Calu3 (cell line): ENCODE results near the gene ZNF716. TPM values are rescaled to one million over a fixed set of nuclear protein-coding genes. Genes with fewer than 3 reads are reported as not detected.

Experiments
- BruUV-seq: library from RNA; stranded (reverse); fragments of 400-500 nt; replicated peaks from 2 replicates; lab custom pipeline; 2021; lab: Mats Ljungman, UMichigan
- CTCF ChIA-PET: fragments of 300-600 bp; sonication (Branson Sonifier 250); formaldehyde crosslinking; loops from one replicate; lab custom pipeline; 2022; ENCODE audit warnings: antibody characterized with exemption; lab: Charles Lee
- DNase-seq: peaks from one replicate; pipeline ENCODE4 v3.0.0; 2022
- H3K27ac Mint-ChIP-seq: one replicate; pipeline ENCODE4 v1.8.0; 2022; ENCODE audit warnings: mixed read lengths; ENCODE audit not compliant: unreplicated experiment
- H3K27me3 Mint-ChIP-seq: one replicate; pipeline ENCODE4 v1.8.0; 2022; ENCODE audit warnings: mixed read lengths; ENCODE audit not compliant: unreplicated experiment
- H3K36me3 Mint-ChIP-seq: one replicate; pipeline ENCODE4 v1.8.0; 2022; ENCODE audit warnings: mild to moderate bottlenecking, moderate library complexity, mixed read lengths; ENCODE audit not compliant: insufficient read depth, unreplicated experiment
- H3K4me1 Mint-ChIP-seq: one replicate; pipeline ENCODE4 v1.8.0; 2022; ENCODE audit warnings: mild to moderate bottlenecking, low read depth, mixed read lengths; ENCODE audit not compliant: unreplicated experiment
- H3K4me3 Mint-ChIP-seq: one replicate; pipeline ENCODE4 v1.8.0; 2022; ENCODE audit warnings: mild to moderate bottlenecking, low read depth, moderate library complexity, mixed read lengths; ENCODE audit not compliant: unreplicated experiment
- H3K9me3 Mint-ChIP-seq: one replicate; pipeline ENCODE4 v1.8.0; 2022; ENCODE audit warnings: low read depth, mixed read lengths; ENCODE audit not compliant: unreplicated experiment
- intact Hi-C: fragments of 100-400 bp; cut with micrococcal nuclease; formaldehyde crosslinking; loops from one replicate; pipeline ENCODE4 v1.10.0; 2022; ENCODE audit not compliant: unreplicated experiment
- total RNA-seq: library from RNA; stranded (reverse); gene quantifications from 2 replicates; pipeline ENCODE4 v1.2.3, GENCODE V29; 2022
- TF ChIP-seq, protein P1 (sequence below): fragments of 200-600 bp; IDR thresholded peaks from one replicate; pipeline ENCODE4 v1.8.0; 2022; ENCODE audit warnings: antibody characterized with exemption; ENCODE audit not compliant: unreplicated experiment

The ZNF716 gene
- total RNA-seq, 1 experiment from 2014 or later: not detected

DNA sequence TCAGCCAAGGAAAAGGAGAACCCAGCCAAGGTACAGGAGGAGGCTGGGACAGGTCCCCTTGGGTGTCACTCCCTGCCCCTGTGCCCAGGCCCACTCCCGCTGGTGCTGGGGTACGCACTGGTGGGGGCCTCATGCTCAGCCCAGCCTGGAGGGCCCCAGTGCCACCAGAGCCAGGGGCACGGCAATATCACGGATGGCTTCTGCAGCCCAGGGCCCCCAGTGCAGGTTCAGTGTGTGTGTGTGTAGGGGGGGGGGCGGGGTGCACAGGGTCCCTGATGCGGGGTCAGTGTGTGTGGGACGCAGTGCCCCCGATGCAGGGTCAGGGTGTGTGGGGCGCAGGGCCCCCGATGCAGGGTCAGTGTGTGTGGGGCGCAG lies 23.4 kb upstream of the ZNF716 start:
- no peaks in the 10 kb centered on the region for H3K4me1 Mint-ChIP-seq
- intact Hi-C loops: no loop called here
- H3K27ac Mint-ChIP-seq: no peak overlapping the region
- no peak overlapping the region for H3K4me3 Mint-ChIP-seq
- BruUV-seq: no TSS peak
- CTCF ChIA-PET: no interaction called here
- DNase-seq: no peak
- TF ChIP-seq, protein P1, sequence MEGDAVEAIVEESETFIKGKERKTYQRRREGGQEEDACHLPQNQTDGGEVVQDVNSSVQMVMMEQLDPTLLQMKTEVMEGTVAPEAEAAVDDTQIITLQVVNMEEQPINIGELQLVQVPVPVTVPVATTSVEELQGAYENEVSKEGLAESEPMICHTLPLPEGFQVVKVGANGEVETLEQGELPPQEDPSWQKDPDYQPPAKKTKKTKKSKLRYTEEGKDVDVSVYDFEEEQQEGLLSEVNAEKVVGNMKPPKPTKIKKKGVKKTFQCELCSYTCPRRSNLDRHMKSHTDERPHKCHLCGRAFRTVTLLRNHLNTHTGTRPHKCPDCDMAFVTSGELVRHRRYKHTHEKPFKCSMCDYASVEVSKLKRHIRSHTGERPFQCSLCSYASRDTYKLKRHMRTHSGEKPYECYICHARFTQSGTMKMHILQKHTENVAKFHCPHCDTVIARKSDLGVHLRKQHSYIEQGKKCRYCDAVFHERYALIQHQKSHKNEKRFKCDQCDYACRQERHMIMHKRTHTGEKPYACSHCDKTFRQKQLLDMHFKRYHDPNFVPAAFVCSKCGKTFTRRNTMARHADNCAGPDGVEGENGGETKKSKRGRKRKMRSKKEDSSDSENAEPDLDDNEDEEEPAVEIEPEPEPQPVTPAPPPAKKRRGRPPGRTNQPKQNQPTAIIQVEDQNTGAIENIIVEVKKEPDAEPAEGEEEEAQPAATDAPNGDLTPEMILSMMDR: no peak
- H3K36me3 Mint-ChIP-seq: peaks cover 4% of the 10 kb centered on the region
- no peaks in the 10 kb centered on the region for H3K27me3 Mint-ChIP-seq
- H3K9me3 Mint-ChIP-seq: peaks cover 10% of the 10 kb centered on the region

DNA sequence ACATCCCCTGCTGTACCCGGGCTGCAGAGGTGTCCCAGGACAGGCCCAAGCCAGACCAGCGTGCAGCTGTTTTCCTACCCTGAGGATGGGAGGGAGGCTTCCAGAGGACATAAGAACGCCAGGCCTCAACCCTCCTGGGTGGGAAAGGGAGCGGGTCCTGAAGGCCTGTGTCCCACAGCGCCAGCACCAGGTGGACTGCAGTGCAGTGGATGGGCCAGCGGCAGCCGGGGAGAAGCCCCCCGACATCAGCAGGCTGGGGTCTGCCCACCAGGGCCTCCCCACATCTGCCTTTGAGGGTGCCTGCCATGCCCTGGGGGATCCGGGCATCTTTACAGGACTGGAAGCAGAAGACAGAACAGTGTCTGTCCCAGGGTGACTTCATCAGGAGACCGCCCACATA lies 22.8 kb upstream of the ZNF716 start:
- intact Hi-C loops: no loop called here
- DNase-seq: no peak
- H3K9me3 Mint-ChIP-seq: peaks cover 11% of the 10 kb centered on the region
- CTCF ChIA-PET: no interaction called here
- H3K4me3 Mint-ChIP-seq: no peak overlapping the region
- no TSS peak for BruUV-seq
- H3K27me3 Mint-ChIP-seq: no peaks in the 10 kb centered on the region
- peaks cover 4% of the 10 kb centered on the region for H3K36me3 Mint-ChIP-seq
- TF ChIP-seq, protein P1: no peak
- no peak overlapping the region for H3K27ac Mint-ChIP-seq
- no peaks in the 10 kb centered on the region for H3K4me1 Mint-ChIP-seq

DNA sequence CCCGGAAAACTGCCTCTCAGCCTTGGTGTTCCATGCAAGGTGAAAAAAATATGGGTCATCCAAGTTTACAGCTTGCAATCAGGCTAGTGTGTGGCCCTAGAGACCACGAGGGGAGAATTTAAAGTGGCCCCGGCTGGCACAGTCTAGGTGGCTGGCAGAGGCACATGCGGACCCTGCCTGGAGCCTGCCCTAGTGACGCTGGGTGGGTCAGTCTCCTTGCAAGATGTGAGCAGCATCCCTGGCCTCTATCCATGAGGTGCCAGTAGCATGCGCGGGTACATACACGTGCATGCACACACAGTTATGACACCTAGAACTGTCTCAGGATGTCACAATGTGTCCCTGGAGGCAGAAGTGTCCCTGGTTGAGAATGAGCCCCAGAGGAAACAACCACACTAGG lies 22.4 kb upstream of the ZNF716 start:
- H3K36me3 Mint-ChIP-seq: peaks cover 4% of the 10 kb centered on the region
- CTCF ChIA-PET: no interaction called here
- no peaks in the 10 kb centered on the region for H3K4me1 Mint-ChIP-seq
- TF ChIP-seq, protein P1: no peak
- intact Hi-C loops: no loop called here
- peaks cover 13% of the 10 kb centered on the region for H3K9me3 Mint-ChIP-seq
- H3K4me3 Mint-ChIP-seq: no peak overlapping the region
- no TSS peak for BruUV-seq
- no peak for DNase-seq
- no peaks in the 10 kb centered on the region for H3K27me3 Mint-ChIP-seq
- H3K27ac Mint-ChIP-seq: no peak overlapping the region

DNA sequence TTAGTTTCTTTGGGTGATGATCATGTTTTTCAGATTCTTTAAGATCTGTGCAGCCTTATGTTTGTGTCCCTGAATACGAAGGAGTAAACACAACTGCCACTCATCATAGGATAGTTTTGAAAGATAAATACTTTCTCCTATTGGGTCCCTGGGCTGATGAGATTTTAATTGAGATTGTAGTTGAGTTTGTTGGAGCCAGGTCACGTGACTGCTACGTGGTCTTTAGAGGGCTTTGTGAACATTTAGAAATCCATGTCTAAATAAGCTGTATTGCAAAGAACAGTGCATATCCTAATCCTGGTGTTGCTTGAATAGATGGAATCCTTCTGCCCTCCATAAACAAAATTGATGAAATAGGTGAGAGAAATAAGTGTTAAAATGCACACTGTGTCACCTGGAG lies 17.4 kb upstream of the ZNF716 start:
- intact Hi-C loops: no loop called here
- DNase-seq: no peak
- Mint-ChIP-seq H3K4me3 (no peak overlapping the region), H3K27ac (no peak overlapping the region), H3K36me3 (no peaks in the 10 kb centered on the region), H3K9me3 (peaks cover 22% of the 10 kb centered on the region), H3K27me3 (no peaks in the 10 kb centered on the region), H3K4me1 (no peaks in the 10 kb centered on the region)
- BruUV-seq: no TSS peak
- TF ChIP-seq, protein P1: no peak
- CTCF ChIA-PET: no interaction called here
